Stomach (tissue), 4 donors: Measurements from ENCODE around the gene SPNS2.

Source experiments
- CTCF ChIP-seq, 7 experiments: fragments of 450-650 bp in 4 of 7; fragments of 200-600 bp in 3 of 7; sonication (generic) in 3 of 7; IDR thresholded peaks; one replicate each; pipeline ENCODE4 v1.5.1; 2016 to 2019; ENCODE audit warnings: antibody characterized with exemption in 7 of 7, control low read depth in 2 of 7, mild to moderate bottlenecking in 1 of 7
- POLR2A ChIP-seq, 4 donors: fragments of 450-650 bp; IDR thresholded peaks; one replicate each; pipeline ENCODE4 v1.6.1; 2016; ENCODE audit warnings: antibody characterized with exemption in 4 of 4, control low read depth in 2 of 4, mild to moderate bottlenecking in 1 of 4, moderate library complexity in 1 of 4

GRCh38 chr17:4516735-4517134 lies 18.1 kb downstream of the SPNS2 start:
- TF ChIP-seq POLR2A (IDR thresholded peaks at IDR 0.05) (no peak), CTCF (IDR thresholded peaks at IDR 0.05) (no peak)
